A673 (cell line): ENCODE data around the gene CFAP157. TPM values are rescaled to one million over a fixed set of nuclear protein-coding genes. Genes with fewer than 3 reads are reported as not detected.

Source experiments
- BruUV-seq: library from RNA; stranded (reverse); fragments of 400-500 nt; replicated peaks from 2 replicates; lab custom pipeline; 2021; lab: Mats Ljungman, UMichigan
- CTCF ChIA-PET: fragments of 300-600 bp; sonication (Branson Sonifier 250); formaldehyde crosslinking; loops from one replicate; lab custom pipeline; 2022; ENCODE audit warnings: antibody characterized with exemption; lab: Charles Lee
- POLR2A ChIA-PET: fragments of 300-600 bp; sonication (Branson Sonifier 250); formaldehyde crosslinking; loops from one replicate; lab custom pipeline; 2022; ENCODE audit warnings: antibody characterized with exemption; ENCODE audit not compliant: low non-redundant PET; lab: Charles Lee
- DNase-seq: peaks from one replicate; pipeline ENCODE4 v3.0.0-alpha.2; 2015; ENCODE audit warnings: low spot score
- H3K27ac ChIP-seq: fragments of 200-600 bp; sonication (generic); 2 replicates; pipeline ENCODE4 v1.5.1; 2016; ENCODE audit warnings: mixed run types, low read depth, mild to moderate bottlenecking, mixed read lengths, antibody characterized with exemption, low read length; ENCODE audit not compliant: poor library complexity, severe bottlenecking
- H3K27me3 ChIP-seq: fragments of 200-600 bp; sonication (generic); replicated peaks from 2 replicates; pipeline ENCODE4 v1.6.1; 2017; ENCODE audit warnings: mixed run types, low read depth, mild to moderate bottlenecking, mixed read lengths, antibody characterized with exemption, low read length; ENCODE audit not compliant: insufficient read depth, poor library complexity
- H3K36me3 ChIP-seq: fragments of 200-600 bp; sonication (generic); 2 replicates; pipeline ENCODE4 v1.6.1; 2016; ENCODE audit warnings: mixed run types, mild to moderate bottlenecking, mixed read lengths, antibody characterized with exemption, low read length; ENCODE audit not compliant: insufficient read depth, poor library complexity, severe bottlenecking
- H3K4me1 ChIP-seq: fragments of 200-600 bp; sonication (generic); 2 replicates; pipeline ENCODE4 v1.6.1; 2017; ENCODE audit warnings: mixed run types, mild to moderate bottlenecking, mixed read lengths, antibody characterized with exemption, low read length; ENCODE audit not compliant: insufficient read depth, poor library complexity, severe bottlenecking
- H3K4me3 ChIP-seq: fragments of 200-600 bp; sonication (generic); 2 replicates; pipeline ENCODE4 v1.5.1; 2016; ENCODE audit warnings: low read depth, mixed run types, mild to moderate bottlenecking, mixed read lengths, low read length; ENCODE audit not compliant: poor library complexity, severe bottlenecking
- H3K9me3 ChIP-seq: fragments of 200-600 bp; sonication (generic); 2 replicates; pipeline ENCODE4 v1.6.1; 2016; ENCODE audit warnings: mixed run types, low read depth, mild to moderate bottlenecking, mixed read lengths, antibody characterized with exemption, low read length; ENCODE audit not compliant: poor library complexity, severe bottlenecking
- EZH2 ChIP-seq: fragments of 200-600 bp; sonication (generic); IDR thresholded peaks from 2 replicates; pipeline ENCODE4 v1.6.1; 2017; ENCODE audit warnings: borderline replicate concordance, low read depth, mild to moderate bottlenecking, mixed read lengths, antibody characterized with exemption, low read length; ENCODE audit not compliant: poor library complexity, severe bottlenecking
- intact Hi-C: fragments of 100-400 bp; cut with micrococcal nuclease; formaldehyde crosslinking; loops from one replicate; pipeline ENCODE4 v1.10.0; 2022; ENCODE audit not compliant: unreplicated experiment
- total RNA-seq: library from RNA; stranded (reverse); gene quantifications from 2 replicates; pipeline ENCODE4 v1.2.3, GENCODE V29; 2021
- TF ChIP-seq, protein P1 (sequence below): fragments of 300-800, 200-600 bp; sonication (generic); conservative IDR thresholded peaks from 2 replicates; pipeline ENCODE4 v1.5.1; 2017; ENCODE audit warnings: low read depth, mild to moderate bottlenecking, antibody characterized with exemption, low read length, moderate library complexity, mixed read lengths

Gene CFAP157
- total RNA-seq, 1 experiment from 2014 or later: not detected

DNA sequence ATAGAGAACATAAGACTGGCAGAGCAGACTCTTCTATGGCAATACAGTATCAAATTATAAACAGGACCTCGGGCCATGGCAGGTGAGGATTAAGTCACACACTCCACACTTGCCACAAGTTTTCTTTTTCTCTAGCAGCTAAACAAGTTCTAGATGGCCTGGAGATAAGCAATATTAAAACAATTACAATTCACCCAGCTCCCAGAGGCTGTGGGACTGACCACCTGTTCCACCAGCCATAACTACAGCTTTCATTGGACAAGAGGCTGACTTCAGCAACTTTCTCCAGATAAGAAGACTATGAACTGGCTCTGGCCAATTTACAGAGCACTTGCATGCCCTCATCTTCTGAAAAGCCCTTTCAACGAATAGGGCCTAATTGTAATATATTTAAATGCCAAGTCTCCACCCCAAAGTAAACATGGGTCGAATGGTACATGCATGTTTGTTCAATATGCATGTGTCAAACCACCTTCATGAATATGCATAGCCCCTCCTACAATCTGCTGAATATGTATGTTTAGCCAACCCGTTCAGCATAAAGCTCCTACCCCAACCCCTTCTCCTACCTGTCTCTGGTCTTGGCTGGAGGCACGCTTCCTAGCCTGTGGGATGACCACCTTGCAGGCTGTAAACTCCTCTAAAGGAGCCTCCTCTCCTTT lies 6.1 kb upstream of the CFAP157 start:
- Histone ChIP-seq H3K4me1 (no peaks in the 10 kb centered on the region), H3K4me3 (no peak overlapping the region), H3K27ac (no peak overlapping the region), H3K36me3 (no peaks in the 10 kb centered on the region), H3K27me3 (no peaks in the 10 kb centered on the region), H3K9me3 (no peaks in the 10 kb centered on the region)
- CTCF ChIA-PET: no interaction called here
- TF ChIP-seq EZH2: no peak
- TF ChIP-seq, protein P1, sequence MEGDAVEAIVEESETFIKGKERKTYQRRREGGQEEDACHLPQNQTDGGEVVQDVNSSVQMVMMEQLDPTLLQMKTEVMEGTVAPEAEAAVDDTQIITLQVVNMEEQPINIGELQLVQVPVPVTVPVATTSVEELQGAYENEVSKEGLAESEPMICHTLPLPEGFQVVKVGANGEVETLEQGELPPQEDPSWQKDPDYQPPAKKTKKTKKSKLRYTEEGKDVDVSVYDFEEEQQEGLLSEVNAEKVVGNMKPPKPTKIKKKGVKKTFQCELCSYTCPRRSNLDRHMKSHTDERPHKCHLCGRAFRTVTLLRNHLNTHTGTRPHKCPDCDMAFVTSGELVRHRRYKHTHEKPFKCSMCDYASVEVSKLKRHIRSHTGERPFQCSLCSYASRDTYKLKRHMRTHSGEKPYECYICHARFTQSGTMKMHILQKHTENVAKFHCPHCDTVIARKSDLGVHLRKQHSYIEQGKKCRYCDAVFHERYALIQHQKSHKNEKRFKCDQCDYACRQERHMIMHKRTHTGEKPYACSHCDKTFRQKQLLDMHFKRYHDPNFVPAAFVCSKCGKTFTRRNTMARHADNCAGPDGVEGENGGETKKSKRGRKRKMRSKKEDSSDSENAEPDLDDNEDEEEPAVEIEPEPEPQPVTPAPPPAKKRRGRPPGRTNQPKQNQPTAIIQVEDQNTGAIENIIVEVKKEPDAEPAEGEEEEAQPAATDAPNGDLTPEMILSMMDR: no peak
- intact Hi-C loops: no loop called here
- DNase-seq: no peak
- POLR2A ChIA-PET: no interaction called here
- BruUV-seq: no TSS peak

DNA sequence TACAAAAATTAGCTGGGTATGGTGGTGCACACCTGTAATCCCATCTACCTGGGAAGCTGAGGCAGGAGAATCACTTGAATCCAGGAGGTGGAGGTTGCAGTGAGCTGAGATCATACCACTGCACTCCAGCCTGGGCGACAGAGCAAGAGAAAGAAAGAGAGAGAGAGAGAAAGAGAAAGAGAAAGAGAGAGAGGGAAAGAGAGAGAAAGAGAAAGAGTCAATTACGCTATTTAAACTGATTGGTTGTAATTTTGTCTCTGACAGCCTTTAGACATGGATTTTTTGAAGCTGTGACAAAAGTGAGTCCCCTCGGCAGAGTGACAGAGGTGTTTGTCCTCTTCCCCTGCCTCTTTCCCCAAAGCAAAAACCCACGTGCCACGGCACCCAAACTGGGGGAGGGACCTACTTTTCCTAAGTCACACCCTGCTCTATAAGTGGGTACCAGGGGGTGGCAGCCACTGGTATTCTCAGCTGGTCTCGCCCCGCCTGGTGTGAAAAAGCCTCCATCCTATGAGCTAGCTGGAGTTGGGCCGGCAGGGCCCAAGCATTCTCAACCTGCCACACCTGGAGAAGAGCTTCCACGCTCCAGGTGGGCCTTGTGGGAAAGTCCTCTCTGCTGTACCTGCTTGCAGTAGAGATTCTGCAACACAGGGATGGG lies 3.4 kb upstream of the CFAP157 start:
- POLR2A ChIA-PET: no interaction called here
- Histone ChIP-seq H3K9me3 (no peaks in the 10 kb centered on the region), H3K27me3 (no peaks in the 10 kb centered on the region), H3K4me3 (no peak overlapping the region), H3K27ac (no peak overlapping the region), H3K36me3 (no peaks in the 10 kb centered on the region), H3K4me1 (no peaks in the 10 kb centered on the region)
- BruUV-seq: no TSS peak
- no peak for DNase-seq
- intact Hi-C loops: no loop called here
- TF ChIP-seq, protein P1: no peak
- no peak for TF ChIP-seq EZH2
- CTCF ChIA-PET: no interaction called here

DNA sequence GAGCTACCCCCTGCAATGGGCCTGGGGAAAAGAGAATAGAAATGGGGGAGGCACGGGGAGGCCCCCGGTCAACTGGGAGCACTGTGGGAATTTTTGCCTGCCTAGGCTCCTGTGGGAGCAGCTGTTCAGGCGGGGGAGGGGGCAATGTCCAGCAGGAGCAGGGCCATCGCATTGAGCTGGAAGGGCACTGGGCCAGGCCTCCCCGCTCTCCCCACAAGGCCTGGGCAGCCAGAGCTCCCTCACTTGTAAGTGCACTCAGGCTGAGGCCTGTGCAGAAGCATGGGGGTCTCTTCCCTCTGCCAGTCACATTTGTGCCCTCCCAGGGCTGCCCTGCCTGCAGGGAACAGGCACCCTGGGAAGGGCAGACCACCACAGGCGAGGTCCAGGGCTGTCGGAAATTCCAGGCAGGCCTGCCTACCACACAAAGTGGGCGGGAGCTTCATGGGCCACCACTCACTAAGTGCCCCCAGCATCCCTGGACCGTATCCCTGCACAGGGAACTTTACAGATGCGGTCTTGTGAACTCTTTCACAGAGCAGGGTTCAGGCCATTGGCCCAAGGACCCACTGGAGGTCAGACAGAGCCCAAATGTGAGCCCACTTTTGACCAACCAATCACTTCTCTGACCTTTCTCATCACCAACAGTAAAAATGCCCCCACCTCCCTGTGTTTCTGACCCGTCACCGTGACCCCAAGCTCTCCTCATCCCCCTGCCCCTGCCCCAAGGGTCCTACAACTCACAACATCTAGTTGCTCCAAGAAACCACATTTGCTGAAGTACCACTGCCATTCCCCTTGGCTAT lies 1.0 kb upstream of the CFAP157 start:
- Histone ChIP-seq H3K27me3 (no peaks in the 10 kb centered on the region), H3K9me3 (no peaks in the 10 kb centered on the region), H3K27ac (no peak overlapping the region), H3K4me1 (no peaks in the 10 kb centered on the region), H3K4me3 (no peak overlapping the region), H3K36me3 (no peaks in the 10 kb centered on the region)
- intact Hi-C loops: no loop called here
- POLR2A ChIA-PET: interaction anchor here (0.7 kb wide), 1 partner anchor 26 kb away, joined by 3 read pairs; no protein-coding TSS in a partner anchor
- no TSS peak for BruUV-seq
- no peak for DNase-seq
- CTCF ChIA-PET: no interaction called here
- TF ChIP-seq, protein P1: no peak
